Thymus (tissue), 11 donors: ENCODE measurements around the gene CYB561A3. TPM values are rescaled to one million over a fixed set of nuclear protein-coding genes. Genes with fewer than 3 reads are reported as not detected.
A peak's percentile ranks its signal among the peaks of the same experiment; 100 is the strongest.

Experiments
- DNase-seq, 9 donors: peaks; one replicate each; pipeline ENCODE4 v3.0.0-alpha.2; 2013; ENCODE audit warnings: low spot score in 9 of 9, low read depth in 6 of 9, missing footprints in 1 of 9
- H3K27ac ChIP-seq, 2 donors: one replicate each; pipeline ENCODE4 v1.5.1; 2013; ENCODE audit warnings: control low read depth in 1 of 2, low read depth in 1 of 2, low read length in 1 of 2, mild to moderate bottlenecking in 1 of 2, moderate library complexity in 1 of 2
- H3K27me3 ChIP-seq, 2 donors: one replicate each; pipeline ENCODE4 v1.5.1; 2013; ENCODE audit warnings: low read length in 1 of 2; ENCODE audit not compliant: control insufficient read depth in 2 of 2, insufficient read depth in 1 of 2
- H3K36me3 ChIP-seq, 2 donors: one replicate each; pipeline ENCODE4 v1.5.1; 2013; ENCODE audit warnings: low read length in 1 of 2, mild to moderate bottlenecking in 1 of 2, moderate library complexity in 1 of 2; ENCODE audit not compliant: control insufficient read depth in 2 of 2, insufficient read depth in 2 of 2
- H3K4me1 ChIP-seq, 2 donors: one replicate each; pipeline ENCODE4 v1.5.1; 2013; ENCODE audit warnings: low read length in 2 of 2; ENCODE audit not compliant: control insufficient read depth in 2 of 2, insufficient read depth in 2 of 2
- H3K4me3 ChIP-seq, 2 donors: one replicate each; pipeline ENCODE4 v1.5.1; 2013; ENCODE audit warnings: low read length in 2 of 2, control low read depth in 1 of 2, mild to moderate bottlenecking in 1 of 2
- H3K9me3 ChIP-seq, 2 donors: one replicate each; pipeline ENCODE4 v1.5.1; 2013; ENCODE audit warnings: low read length in 1 of 2, mild to moderate bottlenecking in 1 of 2; ENCODE audit not compliant: control insufficient read depth in 2 of 2, insufficient read depth in 1 of 2
- WGBS: extraction: QIAGEN DNeasy Blood & Tissue Kit; methylation state at CpG from one replicate; pipeline ENCODE4 v1.1.7; 2013; 5-methylcytosine and 5-hydroxymethylcytosine counted together
- polyA plus RNA-seq: library from polyadenylated mRNA; stranded (reverse); fragments of 200-250 nt; gene quantifications from one replicate; pipeline ENCODE4 v1.2.3, GENCODE V29; 2013
- total RNA-seq: library from RNA; stranded (reverse); fragments of 120-200 nt; gene quantifications from one replicate; pipeline ENCODE4 v1.2.4, GENCODE V29; 2013
- donor health status: healthy.

CYB561A3 gene
- total and polyA plus RNA-seq, 2 donors = 16.0 to 20.5 TPM

GRCh38 chr11:61342207-61342803 is 19.4 kb downstream of the CYB561A3 start:
- Histone ChIP-seq H3K9me3 (no peaks in the 10 kb centered on the region), H3K4me1 (peaks cover 0 to 3% of the 10 kb centered on the region in 2 donors), H3K4me3 (no peak overlapping the region), H3K27me3 (no peaks in the 10 kb centered on the region), H3K27ac (no peak overlapping the region), H3K36me3 (peaks cover 6 to 13% of the 10 kb centered on the region in 2 donors)
- WGBS = 97% methylated on average over 20 of the region's 20 CpGs
- no peak for DNase-seq

DNA sequence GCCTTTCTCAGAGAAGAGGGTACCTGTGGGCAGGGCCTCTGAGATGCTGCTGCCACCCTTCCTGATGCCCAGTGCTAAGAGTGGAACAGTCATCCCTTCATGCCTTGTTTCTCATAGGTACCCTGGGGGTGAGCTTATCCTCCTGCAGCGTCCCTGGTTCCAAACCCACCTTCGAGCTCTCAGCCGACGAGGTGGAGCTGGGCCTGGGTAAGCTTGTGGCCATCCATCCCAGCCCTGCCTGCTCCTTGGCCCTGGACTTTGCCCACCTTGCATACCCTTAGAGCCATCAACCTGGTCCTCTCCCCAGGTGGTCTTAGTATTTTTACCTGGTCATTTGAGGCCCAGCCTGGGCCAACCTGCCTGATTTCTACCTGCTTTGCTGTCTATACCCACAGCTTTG is 20.0 kb downstream of the CYB561A3 start:
- Histone ChIP-seq H3K4me3 (no peak overlapping the region), H3K36me3 (peaks cover 5 to 12% of the 10 kb centered on the region in 2 donors), H3K9me3 (no peaks in the 10 kb centered on the region), H3K27me3 (no peaks in the 10 kb centered on the region), H3K27ac (no peak overlapping the region), H3K4me1 (peaks cover 0 to 3% of the 10 kb centered on the region in 2 donors)
- DNase-seq = no peak
- WGBS = 100% methylated on average over 4 of the region's 4 CpGs

- no peak for DNase-seq
- Histone ChIP-seq H3K4me1 (peaks cover 2 to 7% of the 10 kb centered on the region in 2 donors), H3K9me3 (no peaks in the 10 kb centered on the region), H3K27me3 (no peaks in the 10 kb centered on the region), H3K27ac (no peak overlapping the region), H3K36me3 (peaks cover 4 to 7% of the 10 kb centered on the region in 2 donors), H3K4me3 (no peak overlapping the region)
- 100% methylated on average over 2 of the region's 2 CpGs for WGBS
These were observed 20.7 kb downstream of the CYB561A3 start for GRCh38 chr11:61340979-61341378.

DNA sequence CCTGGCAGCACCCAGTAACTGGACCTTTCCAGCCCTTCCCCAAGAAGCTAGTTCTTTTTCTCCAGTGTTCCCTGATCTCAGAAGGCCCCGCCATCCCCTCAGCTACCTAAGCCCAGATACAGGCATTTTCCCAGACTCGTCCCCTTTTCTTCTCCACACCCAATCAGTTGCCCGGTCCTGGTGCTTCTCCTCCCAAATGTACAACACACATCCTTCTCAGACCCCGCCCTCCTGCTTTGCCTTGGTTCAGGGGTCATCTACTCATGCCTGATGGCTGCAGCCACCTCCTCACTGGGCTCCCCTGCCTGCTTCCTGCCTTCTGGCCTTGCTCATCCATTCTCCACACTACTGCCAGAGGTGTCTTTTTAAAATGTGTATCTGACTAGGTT is 22.2 kb downstream of the CYB561A3 start:
- Histone ChIP-seq H3K9me3 (no peaks in the 10 kb centered on the region), H3K27me3 (no peaks in the 10 kb centered on the region), H3K4me3 (no peak overlapping the region), H3K27ac (no peak overlapping the region), H3K36me3 (peaks cover 0 to 5% of the 10 kb centered on the region in 2 donors), H3K4me1 (peaks cover 3 to 15% of the 10 kb centered on the region in 2 donors)
- 98% methylated on average over 4 of the region's 4 CpGs for WGBS
- DNase-seq = no peak

DNA sequence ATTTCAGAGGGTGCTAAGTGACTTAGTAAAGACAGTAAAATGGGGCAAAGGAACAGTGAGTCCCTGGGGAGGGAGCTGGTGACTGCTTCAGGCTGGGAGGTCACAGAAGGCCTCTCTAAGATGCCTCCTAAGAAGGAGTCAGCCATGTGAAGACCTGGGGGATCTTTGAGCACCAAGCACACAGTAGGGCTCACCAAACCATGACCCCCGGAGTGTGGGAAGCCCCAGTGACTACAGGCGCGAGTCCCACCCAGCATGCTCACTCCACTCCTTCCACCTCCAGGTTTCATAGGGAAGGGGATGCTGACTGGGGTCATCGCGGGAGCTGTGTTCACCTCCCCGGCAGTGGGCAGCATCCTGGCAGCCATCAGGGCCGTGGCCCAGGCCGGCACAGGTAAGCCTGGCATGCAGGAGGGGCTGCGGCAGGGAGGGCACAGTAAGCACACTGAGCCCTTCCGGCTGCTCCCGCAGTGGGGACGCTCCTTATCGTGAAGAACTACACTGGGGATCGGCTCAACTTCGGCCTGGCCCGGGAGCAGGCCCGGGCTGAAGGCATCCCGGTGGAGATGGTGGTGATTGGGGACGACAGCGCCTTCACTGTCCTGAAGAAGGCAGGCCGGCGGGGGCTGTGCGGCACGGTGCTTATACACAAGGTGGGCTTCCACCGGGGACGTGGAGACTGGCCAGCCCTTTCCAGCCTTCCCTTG is 22.7 kb downstream of the CYB561A3 start:
- Histone ChIP-seq H3K9me3 (no peaks in the 10 kb centered on the region), H3K4me3 (no peak overlapping the region), H3K27ac (no peak overlapping the region), H3K36me3 (peaks cover 0 to 5% of the 10 kb centered on the region in 2 donors), H3K27me3 (no peaks in the 10 kb centered on the region), H3K4me1 (peaks cover 3 to 20% of the 10 kb centered on the region in 2 donors)
- DNase-seq = no peak
- 94% methylated on average over 26 of the region's 26 CpGs for WGBS

GRCh38 chr11:61337706-61338470 is 23.8 kb downstream of the CYB561A3 start:
- no peaks in the 10 kb centered on the region for H3K27me3 ChIP-seq
- H3K4me3 ChIP-seq = no peak overlapping the region
- peaks cover 3 to 27% of the 10 kb centered on the region in 2 donors for H3K4me1 ChIP-seq
- H3K9me3 ChIP-seq = no peaks in the 10 kb centered on the region
- peaks cover 0 to 5% of the 10 kb centered on the region in 2 donors for H3K36me3 ChIP-seq
- WGBS = 96% methylated on average over 15 of the region's 15 CpGs
- no peak for DNase-seq
- H3K27ac ChIP-seq = no peak overlapping the region

- peaks cover 11 to 38% of the 10 kb centered on the region in 2 donors for H3K4me1 ChIP-seq
- peak; percentile 76 to 95 (median 87) for DNase-seq
- H3K36me3 ChIP-seq = peaks cover 0 to 3% of the 10 kb centered on the region in 2 donors
- no peaks in the 10 kb centered on the region for H3K9me3 ChIP-seq
- peak overlapping the region; percentile 92 for H3K27ac ChIP-seq
- H3K4me3 ChIP-seq = no peak overlapping the region
- WGBS = 37% methylated on average over 8 of the region's 8 CpGs
- no peaks in the 10 kb centered on the region for H3K27me3 ChIP-seq
These were observed 25.3 kb downstream of the CYB561A3 start for GRCh38 chr11:61336171-61336935.

GRCh38 chr11:61335355-61335710 is 26.3 kb downstream of the CYB561A3 start:
- Histone ChIP-seq H3K4me3 (no peak overlapping the region), H3K27me3 (no peaks in the 10 kb centered on the region), H3K9me3 (no peaks in the 10 kb centered on the region), H3K27ac (no peak overlapping the region), H3K4me1 (peaks cover 13 to 41% of the 10 kb centered on the region in 2 donors), H3K36me3 (peaks cover 0 to 9% of the 10 kb centered on the region in 2 donors)
- no peak for DNase-seq
- 97% methylated on average over 1 of the region's 1 CpG for WGBS
